ENCODE data around the gene MASP2.
"Not testable (repeated sequence)": the region's sequence is repeated elsewhere in the genome, so short reads cannot be mapped to it uniquely, and the experiment has no call there.

MASP2 gene

GRCh38 chr1:11039351-11040104, 7.5 kb downstream of the MASP2 start:
- no peak for DNase-seq (ENCODE audit: extremely low spot score)
- ChIA-PET CTCF (interaction anchor here (1.5 to 7.9 kb wide), 12 partner anchors 10 to 669 kb away, joined by 3 to 248 read pairs (median 22); partner anchors contain the start of genes FBXO2, FBXO44 and SRM), POLR2A (no interaction called here)
- no peak for TF ChIP-seq CTCF (IDR thresholded peaks at IDR 0.05; ENCODE audit: control extremely low read depth, extremely low read depth, low read depth, missing control alignments)

- peak; percentile 98 for TF ChIP-seq CTCF (IDR thresholded peaks at IDR 0.05; ENCODE audit: control extremely low read depth, extremely low read depth, low read depth, missing control alignments)
- CTCF ChIA-PET = interaction anchor here (0.6 to 7.9 kb wide), 116 partner anchors 9 to 1147 kb away, joined by 3 to 248 read pairs (median 4); partner anchors contain the start of genes AGTRAP, EXOSC10, FBXO2 and FBXO44
- DNase-seq (ENCODE audit: extremely low spot score) = peak; percentile 88
- POLR2A ChIA-PET = interaction anchor here (0.5 to 1.0 kb wide), 3 partner anchors 35 to 727 kb away, joined by 4 to 7 read pairs (median 4); no protein-coding TSS in a partner anchor
Measured at GRCh38 chr1:11037740-11038182, 9.3 kb downstream of the MASP2 start.

- ChIA-PET CTCF (interaction anchor here (0.6 to 7.9 kb wide), 100 partner anchors 9 to 855 kb away, joined by 3 to 248 read pairs (median 4); partner anchors contain the start of genes AGTRAP, EXOSC10, FBXO2 and FBXO44), POLR2A (interaction anchor here (0.6 to 1.0 kb wide), 3 partner anchors 36 to 728 kb away, joined by 3 to 4 read pairs (median 4); no protein-coding TSS in a partner anchor)
- DNase-seq (ENCODE audit: extremely low spot score) = not testable (repeated sequence)
Measured at GRCh38 chr1:11037019-11037739, 9.9 kb downstream of the MASP2 start.

- ChIA-PET CTCF (interaction anchor here (0.8 to 2.1 kb wide), 5 partner anchors 20 to 618 kb away, joined by 3 to 5 read pairs (median 4); a partner anchor contains a TSS), POLR2A (interaction anchor here (0.6 to 1.2 kb wide), 3 partner anchors 539 to 709 kb away, joined by 3 to 4 read pairs (median 3); no protein-coding TSS in a partner anchor)
- DNase-seq (ENCODE audit: extremely low spot score) = no peak
- no peak for TF ChIP-seq CTCF (IDR thresholded peaks at IDR 0.05; ENCODE audit: control extremely low read depth, extremely low read depth, low read depth, missing control alignments)
Measured at GRCh38 chr1:11031624-11032262, 15.3 kb downstream of the MASP2 start.

DNA sequence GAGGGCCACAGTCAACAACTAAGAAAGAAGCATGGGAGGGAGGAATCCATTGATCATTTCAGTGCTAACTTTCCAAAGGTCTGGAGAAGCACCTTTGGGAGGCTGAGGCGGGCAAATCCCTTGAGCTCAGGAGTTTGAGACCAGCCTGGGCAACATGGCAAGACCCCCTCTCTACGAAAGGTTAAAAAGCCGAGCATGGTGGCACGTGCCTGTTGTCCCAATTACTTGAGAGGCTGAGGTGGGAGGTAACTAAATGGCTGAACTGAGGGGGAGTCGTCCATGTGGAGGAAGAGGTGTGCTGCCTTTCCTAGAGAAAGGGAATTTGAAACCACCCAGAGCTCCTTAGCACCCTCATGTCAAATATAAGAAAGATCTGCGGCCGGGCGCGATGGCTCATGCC, 16.2 kb downstream of the MASP2 start:
- ChIA-PET CTCF (interaction anchor here (0.8 to 2.1 kb wide), 4 partner anchors 21 to 612 kb away, joined by 3 to 5 read pairs (median 3); a partner anchor contains a TSS), POLR2A (interaction anchor here (0.6 to 1.2 kb wide), 3 partner anchors 10 to 710 kb away, joined by 3 to 5 read pairs (median 4); no protein-coding TSS in a partner anchor)
- DNase-seq (ENCODE audit: extremely low spot score) = no peak
- TF ChIP-seq CTCF (IDR thresholded peaks at IDR 0.05; ENCODE audit: control extremely low read depth, extremely low read depth, low read depth, missing control alignments) = no peak

GRCh38 chr1:11028018-11028417, 19.0 kb downstream of the MASP2 start:
- CTCF ChIA-PET = interaction anchor here (2.7 kb wide), 1 partner anchor 10 kb away, joined by 16 read pairs; no protein-coding TSS in a partner anchor
- DNase-seq (ENCODE audit: extremely low spot score) = no peak
- POLR2A ChIA-PET = no interaction called here
- TF ChIP-seq CTCF (IDR thresholded peaks at IDR 0.05; ENCODE audit: control extremely low read depth, extremely low read depth, low read depth, missing control alignments) = no peak

Data from GM10248 (cell line).